ENCODE measurements around the gene CUBN.
"Not testable (repeated sequence)": the region's sequence is repeated elsewhere in the genome, so short reads cannot be mapped to it uniquely, and the experiment has no call there.

Gene CUBN

DNA sequence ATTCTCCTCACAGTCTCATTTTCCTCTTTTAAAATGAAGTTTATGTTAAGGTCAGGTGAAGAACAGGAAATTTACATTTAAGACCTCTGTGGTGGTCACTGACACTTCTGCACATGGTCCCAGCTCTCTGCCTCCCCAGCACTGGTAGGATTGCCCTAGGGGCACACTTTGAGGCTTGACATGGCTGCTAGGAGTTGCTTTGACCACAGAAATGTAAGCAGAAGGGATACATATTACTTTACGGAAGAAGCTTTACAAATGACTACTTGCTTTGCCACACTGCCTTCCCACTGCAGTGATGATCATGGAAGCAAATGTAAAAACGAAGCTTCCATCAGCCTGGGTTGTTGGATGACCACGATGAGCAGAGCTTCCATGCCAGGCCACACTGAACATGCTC, 259.3 kb downstream of the CUBN start:
- no peak for DNase-seq (ENCODE audit: low read depth in 2 of 2)

DNA sequence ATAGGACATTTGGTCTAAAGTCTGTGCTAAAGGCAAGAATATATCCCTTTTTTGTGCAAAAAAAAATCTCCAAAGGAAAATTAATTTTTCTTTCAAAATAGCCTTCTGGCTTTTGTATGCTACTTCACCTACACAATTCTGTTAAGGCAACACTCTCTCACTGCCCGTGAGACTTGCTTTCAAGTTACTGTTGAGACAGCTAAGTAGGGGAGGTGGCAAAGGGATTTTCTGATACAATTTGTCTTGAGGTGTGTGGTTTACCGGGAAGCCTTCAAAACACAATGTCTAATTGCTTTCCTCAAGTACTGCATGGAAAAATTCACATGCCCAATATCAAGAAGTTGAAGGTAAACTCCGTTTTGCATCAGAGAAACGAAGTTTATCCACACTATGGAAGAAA, 261.6 kb downstream of the CUBN start:
- DNase-seq (ENCODE audit: low read depth in 2 of 2), result no peak

DNA sequence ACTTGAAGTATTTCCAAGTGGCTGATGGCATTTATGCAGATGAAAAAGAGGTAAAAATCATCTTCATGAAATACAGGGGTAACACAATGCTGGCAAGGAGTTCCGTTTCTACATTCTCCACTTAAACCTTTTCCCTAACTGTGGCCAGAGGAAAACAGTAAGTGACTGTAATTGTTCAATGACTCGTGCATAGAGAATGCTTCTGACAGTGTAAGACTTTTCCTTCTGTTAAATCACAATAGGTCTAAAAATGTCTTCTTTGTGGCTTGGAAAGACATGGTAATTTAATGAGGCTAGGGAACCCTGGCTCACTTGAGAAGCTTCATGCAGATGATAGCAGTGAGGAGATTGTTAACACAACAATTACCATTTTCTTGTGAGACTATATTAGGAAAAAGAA, 262.1 kb downstream of the CUBN start:
- peak; percentile 64 to 66 for DNase-seq (ENCODE audit: low read depth in 2 of 2)

GRCh38 chr10:16866541-16867275, 262.9 kb downstream of the CUBN start:
- no peak for DNase-seq (ENCODE audit: low read depth in 2 of 2)

DNA sequence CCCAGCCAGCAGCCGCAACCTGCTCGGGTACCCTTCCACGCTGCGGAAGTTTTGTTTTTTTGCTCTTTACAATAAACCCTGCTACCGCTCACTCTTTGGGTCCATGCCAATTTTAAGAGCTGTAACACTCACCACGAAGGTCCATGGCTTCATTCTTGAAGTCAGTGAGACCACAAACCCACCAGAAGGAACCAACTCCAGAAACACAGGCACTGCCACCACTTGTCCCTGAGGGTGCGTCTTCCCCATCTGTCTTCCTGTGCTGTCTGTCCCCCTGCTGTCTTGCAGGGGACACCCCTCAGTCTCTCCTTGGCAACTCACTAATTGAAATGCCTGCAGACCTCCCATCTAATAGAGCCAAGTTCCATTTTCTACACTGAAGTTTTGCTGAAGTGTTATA, 263.8 kb downstream of the CUBN start:
- no peak for DNase-seq (ENCODE audit: low read depth in 2 of 2)

DNA sequence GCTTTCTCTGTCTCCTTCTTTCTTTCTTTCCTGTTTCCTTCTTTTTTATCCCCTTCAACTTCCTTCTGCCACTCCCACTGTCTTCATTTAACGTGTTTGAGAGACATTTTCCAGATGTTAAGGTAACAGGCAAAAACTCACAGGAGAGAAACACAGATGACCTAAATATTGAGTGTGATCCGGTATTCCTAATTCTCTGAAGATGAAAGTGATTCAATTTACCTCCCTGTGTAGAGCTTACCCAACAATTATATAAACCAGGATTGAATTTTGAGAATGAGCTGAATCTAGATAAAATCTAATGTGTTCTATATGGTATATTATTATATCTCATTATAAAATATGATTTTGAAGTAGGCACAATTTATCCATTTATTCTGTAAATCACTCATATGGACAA, 265.8 kb downstream of the CUBN start:
- DNase-seq (ENCODE audit: low read depth in 2 of 2), result no peak

DNA sequence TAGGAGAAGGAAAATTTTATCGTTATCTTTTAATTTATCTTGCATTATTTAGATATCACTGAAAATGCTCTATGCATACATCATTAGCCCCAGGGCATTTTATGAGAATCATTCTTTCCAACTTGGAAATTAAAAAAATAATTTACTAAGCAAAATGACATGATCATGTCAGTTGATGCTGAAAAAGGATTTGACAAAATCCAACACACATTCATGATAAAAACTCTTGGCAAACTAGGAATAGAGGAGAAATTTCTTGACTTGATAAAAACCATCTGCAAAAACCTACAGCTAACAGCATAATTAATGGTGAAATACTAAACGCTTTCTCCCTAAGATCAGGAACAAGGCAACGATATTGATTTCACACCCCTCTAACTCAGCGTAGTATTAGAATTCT, 272.2 kb downstream of the CUBN start:
- no peak for DNase-seq (ENCODE audit: low read depth in 2 of 2)

- DNase-seq (ENCODE audit: low read depth in 2 of 2), result no peak
These were observed 273.0 kb downstream of the CUBN start for GRCh38 chr10:16856567-16856966.

DNA sequence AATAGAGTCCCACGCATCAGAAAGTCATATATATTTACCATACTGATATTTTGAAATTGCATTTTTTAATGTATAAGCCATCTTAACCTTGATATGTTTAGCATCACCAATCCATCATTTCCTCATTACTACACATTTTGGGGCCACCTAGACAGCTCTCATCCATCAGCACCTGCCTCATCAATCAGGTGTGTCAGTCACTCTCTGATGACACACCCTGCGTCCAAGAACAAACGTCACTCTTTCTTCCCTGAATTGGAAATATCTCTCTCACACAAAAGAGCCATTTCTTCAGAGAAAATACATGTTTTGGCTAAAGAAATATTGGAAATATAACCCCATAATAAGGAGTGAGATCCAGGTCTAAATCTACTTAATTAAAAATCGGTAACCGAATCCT, 273.5 kb downstream of the CUBN start:
- no peak for DNase-seq (ENCODE audit: low read depth in 2 of 2)

DNA sequence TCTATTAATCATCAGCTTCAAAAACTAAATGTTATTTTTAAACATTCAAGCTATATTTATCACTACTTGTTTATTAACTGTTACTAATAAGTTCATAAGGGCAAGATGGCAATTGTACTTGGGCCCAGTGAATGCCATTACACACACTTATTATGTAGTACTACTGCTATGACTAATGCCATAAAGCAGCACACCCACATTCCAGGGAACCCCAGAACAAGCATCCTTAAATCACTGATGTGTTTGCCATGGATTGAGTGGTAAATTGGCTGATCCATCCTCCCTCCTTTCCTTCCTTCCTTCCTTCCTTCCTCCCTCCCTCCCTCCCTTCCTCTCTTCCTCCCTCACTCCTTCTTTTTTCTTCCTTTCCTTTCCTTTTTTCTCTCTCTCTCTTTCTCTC, 275.0 kb downstream of the CUBN start:
- no peak for DNase-seq (ENCODE audit: low read depth in 2 of 2)

DNA sequence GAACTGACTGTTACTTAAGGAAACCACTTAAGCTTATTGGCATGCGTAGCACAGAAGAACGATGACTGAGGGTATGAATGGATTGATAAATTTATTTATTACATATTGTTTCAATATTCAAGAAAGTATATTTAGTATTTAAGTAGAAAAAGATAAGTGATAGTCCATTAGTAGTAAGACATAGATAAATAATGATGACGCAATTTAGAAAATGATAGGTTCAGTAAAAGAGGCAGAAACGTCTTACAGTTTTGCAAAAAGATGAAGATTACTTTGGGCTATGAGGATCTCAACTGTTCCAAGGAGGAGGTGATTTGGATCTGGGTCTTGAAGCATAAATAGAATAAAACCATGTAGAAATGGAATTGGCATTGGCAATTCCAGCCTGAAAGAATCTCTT, 275.8 kb downstream of the CUBN start:
- no peak for DNase-seq (ENCODE audit: low read depth in 2 of 2)

DNA sequence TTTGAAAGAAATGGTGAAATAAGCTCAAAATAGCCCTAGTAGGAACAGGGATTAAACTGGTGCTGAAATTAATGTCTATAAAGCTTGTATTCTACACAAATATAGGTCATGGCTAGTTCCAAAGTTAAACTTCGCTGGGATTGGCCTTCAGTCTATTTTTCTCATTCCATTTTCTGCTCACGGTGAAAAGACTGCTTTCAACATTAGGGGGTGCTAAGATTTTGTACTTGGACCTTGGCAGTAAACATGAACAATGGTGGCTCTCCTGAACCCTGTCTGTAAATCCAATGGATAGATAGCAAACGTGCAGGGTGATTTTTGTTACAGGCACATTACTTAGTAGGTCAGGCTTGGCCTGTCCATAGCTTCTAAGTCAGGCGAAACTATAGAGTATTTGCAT, 276.4 kb downstream of the CUBN start:
- DNase-seq (ENCODE audit: low read depth in 2 of 2), result no peak

DNA sequence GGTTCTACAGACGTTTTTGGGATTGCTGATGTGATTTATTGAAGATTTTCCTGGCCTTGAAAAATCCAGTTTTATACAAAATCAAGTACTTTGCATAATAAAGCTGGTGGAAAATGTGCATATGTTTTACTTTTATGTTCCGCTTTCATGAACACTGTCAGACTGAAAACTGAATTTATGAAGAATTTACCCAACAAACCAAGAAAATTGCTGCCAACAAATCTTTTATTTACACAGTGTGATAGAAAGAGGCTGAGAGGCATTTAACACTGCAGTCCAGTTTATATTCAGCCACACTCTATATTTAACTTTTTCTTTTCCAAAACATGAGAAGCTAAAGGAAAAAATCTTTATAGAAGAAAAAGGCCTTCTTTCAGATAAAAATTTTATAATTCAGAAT, 277.0 kb downstream of the CUBN start:
- DNase-seq (ENCODE audit: low read depth in 2 of 2), result no peak

DNA sequence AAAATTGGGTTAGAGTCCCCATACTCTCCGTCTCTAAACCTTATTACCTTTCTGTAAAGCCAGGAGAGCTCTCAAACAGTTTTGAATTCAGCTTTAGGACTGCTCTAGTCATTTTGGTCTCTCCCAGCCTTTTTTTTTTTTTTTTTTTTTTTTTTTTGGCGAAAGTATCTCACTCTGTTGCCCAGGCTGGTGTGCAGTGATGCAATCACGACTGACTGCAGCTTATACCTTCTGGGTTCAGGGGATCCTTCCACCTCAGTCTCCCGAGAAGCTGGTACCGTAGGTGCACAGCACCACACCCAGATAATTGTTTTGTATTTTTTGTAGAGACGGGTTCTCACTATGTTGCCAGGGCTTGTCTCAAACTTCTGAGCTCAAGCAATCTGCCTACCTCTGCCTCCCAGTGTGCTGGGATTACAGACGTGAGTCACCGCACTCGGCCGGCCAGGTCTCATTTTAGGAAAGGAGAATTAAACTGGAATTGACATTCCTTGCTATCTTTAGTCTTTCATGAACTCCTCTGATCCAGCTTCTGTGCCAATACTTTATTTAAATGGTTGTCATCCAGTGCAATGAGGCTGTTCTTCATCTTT, 281.0 kb downstream of the CUBN start:
- DNase-seq (ENCODE audit: low read depth in 2 of 2), result no peak

GRCh38 chr10:16847644-16848043, 282.0 kb downstream of the CUBN start:
- DNase-seq (ENCODE audit: low read depth in 2 of 2), result no peak

- no peak for DNase-seq (ENCODE audit: low read depth in 2 of 2)
These were observed 284.4 kb downstream of the CUBN start for GRCh38 chr10:16845248-16845647.

- peak; percentile 60 to 62 for DNase-seq (ENCODE audit: low read depth in 2 of 2)
These were observed 286.2 kb downstream of the CUBN start for GRCh38 chr10:16843252-16843870.

DNA sequence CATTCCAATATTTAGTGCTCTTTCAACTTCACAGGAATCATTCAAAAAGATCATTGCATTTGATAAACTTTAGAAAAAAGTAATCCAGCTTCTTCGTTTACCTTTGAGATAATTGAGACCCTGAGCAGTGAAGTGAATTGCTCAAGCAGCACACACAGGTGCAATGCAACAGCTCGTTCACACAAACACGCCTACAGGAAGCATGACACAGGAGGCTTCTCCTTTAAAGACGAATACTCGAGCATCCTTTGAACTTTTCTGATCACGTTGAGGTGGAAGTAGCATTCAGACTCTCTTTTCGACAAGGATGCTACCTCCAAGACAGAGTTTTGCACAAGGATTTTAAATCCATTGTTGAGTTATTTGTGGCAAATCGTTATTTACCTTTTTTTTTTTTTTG, 294.4 kb downstream of the CUBN start:
- DNase-seq (ENCODE audit: low read depth in 2 of 2), result no peak

DNA sequence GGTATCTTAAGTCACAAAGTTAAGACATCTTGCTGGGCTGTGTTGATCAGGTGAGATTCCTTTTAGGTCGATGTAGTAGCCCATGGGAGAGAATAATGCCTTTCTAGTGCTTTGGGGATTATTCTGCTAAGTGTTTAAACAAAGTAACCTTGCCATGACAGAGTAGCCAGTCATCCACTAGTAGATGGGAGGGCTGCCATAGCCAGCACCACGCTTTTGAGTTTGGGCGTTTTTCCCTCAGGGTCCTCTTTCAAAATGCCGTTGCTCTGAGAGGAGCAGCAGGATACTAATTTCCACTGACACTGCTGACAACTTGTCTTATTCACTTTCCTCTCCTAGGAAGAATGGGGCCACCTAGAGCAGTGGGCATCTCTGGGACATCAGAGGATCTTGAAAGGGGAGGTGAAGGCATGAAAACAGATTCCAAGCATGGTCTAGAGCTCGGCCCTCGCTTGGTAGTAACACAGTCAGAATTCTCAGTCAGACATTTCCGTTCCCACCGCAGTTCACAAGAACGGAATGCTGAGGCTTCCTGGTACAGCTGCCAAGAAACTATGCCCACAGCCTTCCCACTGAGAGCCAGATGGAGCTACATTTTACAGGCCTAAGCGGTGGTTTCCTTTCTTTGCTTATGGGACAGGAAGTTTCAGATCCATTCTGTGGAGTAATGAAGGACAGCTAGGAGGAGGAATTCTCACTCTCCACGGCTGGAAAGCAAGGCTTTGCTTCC, 297.1 kb downstream of the CUBN start:
- peak; percentile 90 to 91 for DNase-seq (ENCODE audit: low read depth in 2 of 2)

GRCh38 chr10:16828701-16829175, 300.9 kb downstream of the CUBN start:
- DNase-seq (ENCODE audit: low read depth in 2 of 2), result no peak

- peak; percentile 64 to 70 for DNase-seq (ENCODE audit: low read depth in 2 of 2)
These were observed 301.5 kb downstream of the CUBN start for GRCh38 chr10:16828114-16828568.

DNA sequence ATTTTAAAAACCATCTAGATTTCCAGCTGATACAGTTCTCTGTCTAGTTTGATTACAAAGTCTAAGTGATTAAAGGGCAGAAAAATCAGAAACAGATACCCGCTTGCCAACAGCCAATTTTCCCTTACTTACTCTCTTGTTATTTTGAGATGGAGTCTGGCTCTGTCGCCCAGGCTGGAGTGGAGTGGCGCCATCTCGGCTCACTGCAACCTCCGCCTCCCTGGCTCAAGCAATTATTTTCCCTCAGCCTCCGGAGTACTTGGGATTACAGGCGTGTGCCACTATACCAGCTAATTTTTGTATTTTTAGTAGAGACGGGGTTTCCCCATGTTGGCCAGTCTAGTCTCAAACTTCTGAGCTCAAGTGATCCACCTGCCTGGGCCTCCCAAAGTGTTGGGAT, 302.1 kb downstream of the CUBN start:
- not testable (repeated sequence) for DNase-seq (ENCODE audit: low read depth in 2 of 2)

Measured in fibroblast of skin of left quadriceps (primary cell).